ENCODE measurements around the gene YEATS4.

YEATS4 gene

DNA sequence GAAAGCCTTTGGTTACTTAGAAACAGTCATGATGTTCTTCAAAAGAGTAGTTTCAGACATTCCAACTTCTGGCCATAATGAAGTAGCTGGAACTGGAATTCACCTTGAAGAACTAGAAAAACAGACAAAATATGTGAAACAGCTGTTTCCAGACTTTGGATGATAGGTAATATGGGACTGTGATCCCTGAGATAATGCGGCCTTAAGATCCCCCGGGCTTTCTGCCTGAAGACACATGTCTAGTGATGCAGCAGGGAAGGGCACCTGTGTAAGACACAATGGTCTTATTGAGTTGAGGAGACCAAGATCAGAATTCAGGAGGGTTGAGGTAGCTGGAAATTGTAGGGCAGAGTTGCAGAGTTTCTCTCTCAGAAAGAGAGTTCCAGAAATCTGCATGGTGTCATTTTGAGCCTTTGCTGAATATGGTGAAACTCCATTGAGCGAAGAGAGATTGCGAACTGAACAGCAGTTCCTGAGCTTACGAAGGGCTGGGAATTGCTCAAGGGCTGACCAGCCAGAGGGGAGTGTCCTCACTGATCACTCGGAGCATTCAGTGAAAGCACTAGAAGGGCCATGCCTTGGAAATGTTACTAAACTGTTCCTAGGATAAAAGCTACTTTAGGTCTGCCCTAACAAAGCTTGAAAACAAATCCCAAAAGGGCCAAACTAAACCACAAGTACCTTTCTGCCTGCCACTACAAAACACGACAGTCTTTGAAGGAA is 69.0 kb downstream of the YEATS4 start:
- Histone ChIP-seq H3K4me3 (ENCODE audit: low read length in 2 of 2) (no peak overlapping the region), H3K36me3 (ENCODE audit: control insufficient read depth in 2 of 2, insufficient read depth in 2 of 2, low read length in 2 of 2) (no peaks in the 10 kb centered on the region), H3K9me3 (ENCODE audit: control insufficient read depth in 2 of 2, low read length in 2 of 2) (no peaks in the 10 kb centered on the region), H3K9ac (ENCODE audit: low read depth in 1 of 2, low read length in 2 of 2) (no peak overlapping the region), H3K4me1 (ENCODE audit: control insufficient read depth in 2 of 2, insufficient read depth in 2 of 2, low read length in 2 of 2) (no peaks in the 10 kb centered on the region), H3K27ac (ENCODE audit: low read depth in 2 of 2, low read length in 2 of 2) (no peak overlapping the region), H3K27me3 (ENCODE audit: control insufficient read depth in 2 of 2, insufficient read depth in 2 of 2, low read length in 2 of 2) (no peaks in the 10 kb centered on the region)

DNA sequence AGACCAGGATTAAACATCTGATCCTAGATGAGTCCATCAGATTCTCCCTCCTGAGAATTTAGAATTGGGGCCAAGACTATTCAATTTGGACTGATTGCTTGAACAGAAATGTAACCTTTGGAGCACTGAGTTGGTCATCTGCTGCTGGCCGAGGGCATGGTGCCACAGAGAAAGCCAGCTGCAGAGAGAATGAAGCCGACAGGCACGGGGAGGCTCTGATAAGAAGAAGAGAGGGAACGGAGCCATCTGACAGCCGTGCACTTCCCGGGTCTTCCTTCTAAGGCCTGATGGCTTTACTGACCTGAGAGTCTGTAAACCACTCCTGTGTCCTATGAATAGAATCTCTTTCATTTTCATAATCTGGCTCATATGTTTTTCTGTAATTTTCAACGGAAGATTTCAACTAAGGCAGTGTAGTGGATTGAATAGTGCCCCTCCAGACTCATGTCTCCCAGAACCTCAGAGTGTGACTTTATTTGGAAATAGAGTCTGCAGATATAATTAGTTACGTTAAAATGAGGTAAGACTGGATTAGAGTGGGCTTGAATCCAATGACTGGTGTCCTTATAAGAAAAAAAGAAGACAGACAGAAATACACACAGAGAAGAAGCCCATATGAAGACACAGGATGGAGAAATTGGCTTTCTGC is 71.5 kb downstream of the YEATS4 start:
- no peak overlapping the region for H3K9ac ChIP-seq (ENCODE audit: low read depth in 1 of 2, low read length in 2 of 2)
- no peaks in the 10 kb centered on the region for H3K9me3 ChIP-seq (ENCODE audit: control insufficient read depth in 2 of 2, low read length in 2 of 2)
- H3K36me3 ChIP-seq (ENCODE audit: control insufficient read depth in 2 of 2, insufficient read depth in 2 of 2, low read length in 2 of 2) = no peaks in the 10 kb centered on the region
- H3K27me3 ChIP-seq (ENCODE audit: control insufficient read depth in 2 of 2, insufficient read depth in 2 of 2, low read length in 2 of 2) = no peaks in the 10 kb centered on the region
- no peak overlapping the region for H3K27ac ChIP-seq (ENCODE audit: low read depth in 2 of 2, low read length in 2 of 2)
- H3K4me3 ChIP-seq (ENCODE audit: low read length in 2 of 2) = no peak overlapping the region
- no peaks in the 10 kb centered on the region for H3K4me1 ChIP-seq (ENCODE audit: control insufficient read depth in 2 of 2, insufficient read depth in 2 of 2, low read length in 2 of 2)

DNA sequence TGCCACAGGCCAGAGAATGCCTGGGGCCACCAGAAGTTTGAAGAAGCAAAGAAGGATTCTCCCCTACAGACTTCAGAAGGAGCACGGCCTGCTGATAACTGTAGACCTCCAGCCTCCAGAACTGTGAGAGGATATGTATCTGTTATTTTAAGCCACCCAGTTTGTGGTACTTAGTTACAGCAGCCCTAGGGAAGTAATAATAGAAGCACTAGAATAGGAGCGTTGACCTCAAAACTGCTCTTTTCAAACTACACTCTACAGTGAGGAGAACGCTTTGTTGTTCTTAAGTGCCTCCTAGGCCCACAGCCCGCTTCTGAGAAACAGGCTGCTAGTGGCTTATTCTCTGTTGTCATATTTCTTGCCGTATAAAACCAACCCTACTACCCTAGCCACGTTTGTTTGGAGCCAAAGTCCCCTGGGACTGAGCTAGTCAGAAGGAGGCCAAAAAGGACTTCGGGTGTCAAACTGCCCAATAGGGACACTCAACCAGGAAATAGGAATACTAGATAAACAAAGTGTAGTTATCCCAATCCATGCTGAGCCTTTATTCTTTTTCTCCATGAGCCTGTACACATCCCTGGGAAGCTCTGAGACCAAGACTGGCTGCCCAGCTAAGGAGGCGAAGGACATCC is 72.2 kb downstream of the YEATS4 start:
- Histone ChIP-seq H3K4me3 (ENCODE audit: low read length in 2 of 2) (no peak overlapping the region), H3K9me3 (ENCODE audit: control insufficient read depth in 2 of 2, low read length in 2 of 2) (no peaks in the 10 kb centered on the region), H3K27ac (ENCODE audit: low read depth in 2 of 2, low read length in 2 of 2) (no peak overlapping the region), H3K27me3 (ENCODE audit: control insufficient read depth in 2 of 2, insufficient read depth in 2 of 2, low read length in 2 of 2) (no peaks in the 10 kb centered on the region), H3K36me3 (ENCODE audit: control insufficient read depth in 2 of 2, insufficient read depth in 2 of 2, low read length in 2 of 2) (no peaks in the 10 kb centered on the region), H3K9ac (ENCODE audit: low read depth in 1 of 2, low read length in 2 of 2) (no peak overlapping the region), H3K4me1 (ENCODE audit: control insufficient read depth in 2 of 2, insufficient read depth in 2 of 2, low read length in 2 of 2) (no peaks in the 10 kb centered on the region)

DNA sequence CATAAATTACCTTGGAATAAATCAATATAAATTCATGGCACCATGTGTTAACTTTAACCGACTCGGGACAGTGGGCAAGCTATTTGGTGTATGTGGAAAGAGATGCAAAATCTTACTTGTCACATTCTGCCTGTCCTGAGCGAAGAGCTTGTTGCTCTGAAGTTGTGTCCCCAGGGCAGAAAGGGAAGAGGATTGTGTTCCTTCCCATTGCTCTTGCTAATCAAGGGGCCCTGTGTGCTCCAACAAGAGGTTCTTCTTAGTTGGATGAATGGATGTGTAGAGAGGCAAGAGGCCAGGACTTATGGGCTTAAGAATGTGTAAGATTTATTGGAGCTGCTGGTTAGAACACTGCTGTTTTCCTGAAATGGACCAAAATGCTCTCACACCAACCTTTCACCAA is 74.1 kb downstream of the YEATS4 start:
- H3K27me3 ChIP-seq (ENCODE audit: control insufficient read depth in 2 of 2, insufficient read depth in 2 of 2, low read length in 2 of 2) = no peaks in the 10 kb centered on the region
- no peaks in the 10 kb centered on the region for H3K9me3 ChIP-seq (ENCODE audit: control insufficient read depth in 2 of 2, low read length in 2 of 2)
- no peak overlapping the region for H3K4me3 ChIP-seq (ENCODE audit: low read length in 2 of 2)
- H3K4me1 ChIP-seq (ENCODE audit: control insufficient read depth in 2 of 2, insufficient read depth in 2 of 2, low read length in 2 of 2) = no peaks in the 10 kb centered on the region
- H3K9ac ChIP-seq (ENCODE audit: low read depth in 1 of 2, low read length in 2 of 2) = no peak overlapping the region
- H3K36me3 ChIP-seq (ENCODE audit: control insufficient read depth in 2 of 2, insufficient read depth in 2 of 2, low read length in 2 of 2) = no peaks in the 10 kb centered on the region
- H3K27ac ChIP-seq (ENCODE audit: low read depth in 2 of 2, low read length in 2 of 2) = no peak overlapping the region

DNA sequence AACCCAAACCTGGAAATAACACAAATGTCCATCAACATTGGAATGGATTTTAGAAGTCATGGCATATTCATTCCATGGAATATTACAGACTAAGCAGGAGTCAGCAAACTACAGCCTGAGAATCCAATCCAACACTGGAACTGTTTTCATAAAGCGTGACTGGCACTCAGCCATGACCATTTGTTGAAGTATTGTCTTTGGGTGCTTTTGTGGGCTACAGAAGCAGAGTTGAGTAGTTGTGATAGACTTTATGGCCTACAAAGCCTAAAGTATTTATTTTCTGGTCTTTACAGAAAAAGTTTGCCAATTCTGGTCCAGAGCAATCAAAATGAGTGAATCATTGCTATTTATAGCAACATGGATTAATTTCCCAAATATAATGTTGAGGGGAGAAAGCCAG is 76.1 kb downstream of the YEATS4 start:
- H3K9me3 ChIP-seq (ENCODE audit: control insufficient read depth in 2 of 2, low read length in 2 of 2) = no peaks in the 10 kb centered on the region
- H3K27me3 ChIP-seq (ENCODE audit: control insufficient read depth in 2 of 2, insufficient read depth in 2 of 2, low read length in 2 of 2) = no peaks in the 10 kb centered on the region
- no peaks in the 10 kb centered on the region for H3K36me3 ChIP-seq (ENCODE audit: control insufficient read depth in 2 of 2, insufficient read depth in 2 of 2, low read length in 2 of 2)
- no peaks in the 10 kb centered on the region for H3K4me1 ChIP-seq (ENCODE audit: control insufficient read depth in 2 of 2, insufficient read depth in 2 of 2, low read length in 2 of 2)
- H3K27ac ChIP-seq (ENCODE audit: low read depth in 2 of 2, low read length in 2 of 2) = no peak overlapping the region
- H3K9ac ChIP-seq (ENCODE audit: low read depth in 1 of 2, low read length in 2 of 2) = no peak overlapping the region
- no peak overlapping the region for H3K4me3 ChIP-seq (ENCODE audit: low read length in 2 of 2)

DNA sequence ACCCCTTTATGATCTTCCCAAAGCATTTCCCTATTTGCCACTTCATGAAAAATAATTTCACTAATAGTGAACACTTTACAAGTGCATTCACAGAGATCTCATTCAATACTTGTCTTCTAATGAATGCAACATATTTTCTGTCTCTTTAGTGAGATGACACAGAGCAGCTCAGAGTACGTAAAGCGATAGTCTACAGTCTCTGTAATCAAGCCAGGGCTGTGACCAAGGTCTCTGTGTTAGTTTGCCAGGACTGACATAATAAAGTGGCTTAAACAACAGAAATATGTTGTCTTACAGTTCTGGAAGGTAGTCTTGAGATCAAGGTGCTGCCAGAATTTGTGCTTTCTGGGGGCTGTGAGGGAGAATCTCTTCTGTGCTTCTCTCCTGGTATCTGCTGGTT is 77.5 kb downstream of the YEATS4 start:
- H3K27ac ChIP-seq (ENCODE audit: low read depth in 2 of 2, low read length in 2 of 2) = no peak overlapping the region
- H3K36me3 ChIP-seq (ENCODE audit: control insufficient read depth in 2 of 2, insufficient read depth in 2 of 2, low read length in 2 of 2) = no peaks in the 10 kb centered on the region
- no peaks in the 10 kb centered on the region for H3K4me1 ChIP-seq (ENCODE audit: control insufficient read depth in 2 of 2, insufficient read depth in 2 of 2, low read length in 2 of 2)
- H3K4me3 ChIP-seq (ENCODE audit: low read length in 2 of 2) = no peak overlapping the region
- H3K9me3 ChIP-seq (ENCODE audit: control insufficient read depth in 2 of 2, low read length in 2 of 2) = no peaks in the 10 kb centered on the region
- no peak overlapping the region for H3K9ac ChIP-seq (ENCODE audit: low read depth in 1 of 2, low read length in 2 of 2)
- no peaks in the 10 kb centered on the region for H3K27me3 ChIP-seq (ENCODE audit: control insufficient read depth in 2 of 2, insufficient read depth in 2 of 2, low read length in 2 of 2)

DNA sequence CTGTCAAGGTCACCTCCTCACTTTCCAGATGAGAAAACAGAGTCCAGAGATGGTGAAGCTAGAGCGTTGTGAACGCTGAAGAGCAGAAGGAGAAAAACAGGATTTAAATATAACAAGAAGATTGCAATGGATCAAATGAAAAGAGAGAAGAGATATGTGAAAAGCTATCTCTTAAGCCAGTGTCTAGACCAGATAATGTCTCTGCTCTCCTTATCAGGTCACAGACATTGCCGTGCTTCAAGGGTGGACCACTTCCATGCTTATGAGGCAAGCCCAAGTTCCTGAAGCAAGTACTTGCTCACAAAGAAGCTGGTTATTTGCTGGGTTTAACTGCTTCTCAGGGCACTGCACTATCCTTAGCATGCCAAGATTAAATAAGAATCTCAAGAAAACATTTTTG is 79.0 kb downstream of the YEATS4 start:
- H3K36me3 ChIP-seq (ENCODE audit: control insufficient read depth in 2 of 2, insufficient read depth in 2 of 2, low read length in 2 of 2) = no peaks in the 10 kb centered on the region
- H3K27ac ChIP-seq (ENCODE audit: low read depth in 2 of 2, low read length in 2 of 2) = no peak overlapping the region
- H3K9me3 ChIP-seq (ENCODE audit: control insufficient read depth in 2 of 2, low read length in 2 of 2) = no peaks in the 10 kb centered on the region
- H3K27me3 ChIP-seq (ENCODE audit: control insufficient read depth in 2 of 2, insufficient read depth in 2 of 2, low read length in 2 of 2) = no peaks in the 10 kb centered on the region
- no peak overlapping the region for H3K9ac ChIP-seq (ENCODE audit: low read depth in 1 of 2, low read length in 2 of 2)
- no peaks in the 10 kb centered on the region for H3K4me1 ChIP-seq (ENCODE audit: control insufficient read depth in 2 of 2, insufficient read depth in 2 of 2, low read length in 2 of 2)
- no peak overlapping the region for H3K4me3 ChIP-seq (ENCODE audit: low read length in 2 of 2)

DNA sequence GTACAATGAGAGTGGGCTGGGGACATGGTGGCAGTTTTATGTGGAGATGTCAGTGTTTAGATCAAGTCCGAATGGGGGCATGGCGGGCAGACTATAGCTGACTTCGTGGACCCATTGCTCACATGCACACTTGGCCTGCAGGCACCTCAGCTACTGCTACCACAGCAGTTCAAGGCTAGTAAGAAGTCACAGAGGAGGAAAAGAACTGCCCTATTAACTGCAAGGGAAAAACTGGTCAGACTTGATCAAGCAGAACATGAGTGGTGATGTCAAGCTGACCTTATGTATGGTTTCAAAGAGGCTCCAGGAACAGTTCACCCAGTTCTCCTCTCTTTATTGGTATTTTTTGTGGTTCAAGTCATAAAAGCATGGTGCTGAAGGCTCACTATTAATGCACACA is 80.5 kb downstream of the YEATS4 start:
- Histone ChIP-seq H3K27me3 (ENCODE audit: control insufficient read depth in 2 of 2, insufficient read depth in 2 of 2, low read length in 2 of 2) (no peaks in the 10 kb centered on the region), H3K9me3 (ENCODE audit: control insufficient read depth in 2 of 2, low read length in 2 of 2) (no peaks in the 10 kb centered on the region), H3K4me3 (ENCODE audit: low read length in 2 of 2) (no peak overlapping the region), H3K4me1 (ENCODE audit: control insufficient read depth in 2 of 2, insufficient read depth in 2 of 2, low read length in 2 of 2) (no peaks in the 10 kb centered on the region), H3K27ac (ENCODE audit: low read depth in 2 of 2, low read length in 2 of 2) (no peak overlapping the region), H3K9ac (ENCODE audit: low read depth in 1 of 2, low read length in 2 of 2) (no peak overlapping the region), H3K36me3 (ENCODE audit: control insufficient read depth in 2 of 2, insufficient read depth in 2 of 2, low read length in 2 of 2) (no peaks in the 10 kb centered on the region)

Measured in mucosa of rectum (tissue), 2 donors.